WTC11 (cell line): ENCODE results near the gene CXCL14.

ENCODE experiments used
- CTCF ChIP-seq: fragments of 200-600 bp; IDR thresholded peaks from 2 replicates; pipeline ENCODE4 v1.8.0; 2022; ENCODE audit warnings: antibody characterized with exemption
- E2F1 ChIP-seq: sonication (generic); formaldehyde crosslinking; IDR thresholded peaks from 2 replicates; pipeline ENCODE4 v1.8.0; 2022; ENCODE audit warnings: mild to moderate bottlenecking, missing genetic modification reagents
- ELF4 ChIP-seq: sonication (generic); formaldehyde crosslinking; IDR thresholded peaks from 2 replicates; pipeline ENCODE4 v1.8.1; 2022; ENCODE audit warnings: low read depth, mild to moderate bottlenecking, moderate library complexity, missing genetic modification reagents

- TF ChIP-seq CTCF (no peak), E2F1 (CRISPR knock-in tag) (no peak), ELF4 (CRISPR knock-in tag) (no peak)
Measured at GRCh38 chr5:135593886-135594285, 15.1 kb upstream of the CXCL14 start.
